ENCODE data around the gene CYP2C18. TPM values are rescaled to one million over a fixed set of nuclear protein-coding genes. Genes with fewer than 3 reads are reported as not detected.
"Not testable (repeated sequence)": the region's sequence is repeated elsewhere in the genome, so short reads cannot be mapped to it uniquely, and the experiment has no call there.

Gene CYP2C18
- total RNA-seq = not detected

DNA sequence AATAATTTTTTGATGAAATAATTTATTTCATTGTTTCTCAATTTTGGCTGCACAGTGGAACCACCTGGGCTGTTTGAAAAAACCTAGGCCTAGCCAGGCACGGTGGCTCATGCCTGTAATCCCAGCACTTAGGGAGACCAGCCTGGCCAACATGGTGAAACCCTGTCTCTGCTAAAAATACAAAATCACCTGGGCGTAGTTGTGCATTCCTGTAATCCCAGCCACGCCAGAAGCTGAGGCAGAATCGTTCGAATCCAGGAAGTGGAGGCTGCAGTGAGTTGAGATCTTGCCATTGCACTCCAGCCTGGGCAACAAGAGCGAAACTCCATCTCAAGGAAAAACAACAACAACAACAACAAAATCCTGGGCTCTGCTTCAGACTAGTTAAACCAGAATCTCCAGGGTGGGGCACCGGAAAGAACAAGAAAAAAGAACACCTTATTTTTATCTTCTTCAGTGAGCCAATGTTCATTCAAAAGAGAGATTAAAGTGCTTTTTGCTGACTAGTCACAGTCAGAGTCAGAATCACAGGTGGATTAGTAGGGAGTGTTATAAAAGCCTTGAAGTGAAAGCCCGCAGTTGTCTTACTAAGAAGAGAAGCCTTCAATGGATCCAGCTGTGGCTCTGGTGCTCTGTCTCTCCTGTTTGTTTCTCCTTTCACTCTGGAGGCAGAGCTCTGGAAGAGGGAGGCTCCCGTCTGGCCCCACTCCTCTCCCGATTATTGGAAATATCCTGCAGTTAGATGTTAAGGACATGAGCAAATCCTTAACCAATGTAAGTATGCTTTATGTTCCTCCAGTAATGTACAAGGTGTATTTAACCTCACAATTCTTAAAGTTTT lies at the start of gene CYP2C18:
TSS of gene CYP2C18 (plus strand) at position 516 of the 841 bp plus-strand sequence. CDS start at position 607, 91 bp downstream.
- no peak for DNase-seq
- Histone ChIP-seq H3K4me1 (no peaks in the 10 kb centered on the region), H3K36me3 (no peaks in the 10 kb centered on the region), H3K27me3 (no peaks in the 10 kb centered on the region), H3K9me3 (peaks cover 0 to 4% of the 10 kb centered on the region in 2 donors), H3K27ac (no peak within 1 kb of the TSS), H3K4me3 (no peak within 1 kb of the TSS)
- intact Hi-C loops (cut with DNase I; ENCODE audit: low total_unique reads) = no loop called here
- TF ChIP-seq POLR2A (IDR thresholded peaks at IDR 0.05) = no peak
- TF ChIP-seq CTCF (IDR thresholded peaks at IDR 0.05) = no peak

DNA sequence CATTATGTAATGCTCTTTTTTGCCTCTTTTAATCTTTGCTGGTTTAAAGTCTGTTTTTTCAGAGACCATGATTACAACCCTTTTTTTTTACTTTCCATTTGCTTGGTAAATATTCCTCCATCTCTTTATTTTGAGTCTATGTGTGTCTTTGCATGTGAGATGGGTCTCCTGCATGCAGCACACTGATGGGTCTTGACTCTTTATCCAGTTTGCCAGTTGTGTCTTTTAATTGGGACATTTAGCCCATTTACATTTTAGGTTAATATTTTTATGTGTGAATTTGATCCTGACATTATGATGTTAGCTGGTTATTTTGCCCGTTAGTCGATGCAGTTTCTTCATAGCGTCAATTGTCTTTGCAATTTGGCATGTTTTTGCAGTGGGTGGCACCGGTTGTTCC lies 45.4 kb upstream of the CYP2C18 start:
- intact Hi-C loops (cut with DNase I; ENCODE audit: low total_unique reads); H3K27me3 ChIP-seq; H3K4me3 ChIP-seq; H3K27ac ChIP-seq; H3K36me3 ChIP-seq; H3K9me3 ChIP-seq; H3K4me1 ChIP-seq; DNase-seq: not testable (repeated sequence)

GRCh38 chr10:94639902-94640301 lies 43.6 kb upstream of the CYP2C18 start:
- intact Hi-C loops (cut with DNase I; ENCODE audit: low total_unique reads) = no loop called here
- Histone ChIP-seq H3K36me3 (no peaks in the 10 kb centered on the region), H3K4me1 (no peaks in the 10 kb centered on the region), H3K27me3 (no peaks in the 10 kb centered on the region), H3K9me3 (no peaks in the 10 kb centered on the region), H3K27ac (no peak overlapping the region), H3K4me3 (no peak overlapping the region)
- TF ChIP-seq CTCF (IDR thresholded peaks at IDR 0.05) (no peak), POLR2A (IDR thresholded peaks at IDR 0.05) (no peak)
- no peak for DNase-seq

DNA sequence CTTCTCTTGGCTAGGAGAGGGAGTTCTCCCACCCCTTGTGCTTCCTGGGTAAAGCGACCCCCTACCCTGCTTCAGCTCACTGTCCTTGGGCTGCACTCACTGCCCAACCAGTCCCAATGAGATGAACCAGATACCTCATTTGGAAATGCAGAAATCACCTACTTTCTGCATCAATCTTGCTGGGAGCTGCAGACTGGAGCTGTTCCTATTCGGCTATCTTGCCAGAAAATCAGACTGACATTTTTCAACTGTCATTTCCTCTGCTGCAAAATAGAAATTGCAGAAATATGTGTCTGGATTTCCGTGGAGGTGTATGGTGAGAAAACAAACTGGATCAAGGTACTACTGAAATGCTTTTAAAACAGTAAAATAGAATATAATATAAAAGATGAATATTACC lies 43.0 kb upstream of the CYP2C18 start:
- intact Hi-C loops (cut with DNase I; ENCODE audit: low total_unique reads) = no loop called here
- no peak overlapping the region for H3K4me3 ChIP-seq
- H3K27ac ChIP-seq = no peak overlapping the region
- H3K9me3 ChIP-seq = no peaks in the 10 kb centered on the region
- H3K27me3 ChIP-seq = no peaks in the 10 kb centered on the region
- TF ChIP-seq CTCF (IDR thresholded peaks at IDR 0.05) = no peak
- no peak for TF ChIP-seq POLR2A (IDR thresholded peaks at IDR 0.05)
- H3K4me1 ChIP-seq = no peaks in the 10 kb centered on the region
- no peak for DNase-seq
- no peaks in the 10 kb centered on the region for H3K36me3 ChIP-seq

GRCh38 chr10:94641480-94641879 lies 42.0 kb upstream of the CYP2C18 start:
- Histone ChIP-seq H3K4me3 (no peak overlapping the region), H3K9me3 (no peaks in the 10 kb centered on the region), H3K4me1 (no peaks in the 10 kb centered on the region), H3K27ac (no peak overlapping the region), H3K36me3 (no peaks in the 10 kb centered on the region), H3K27me3 (no peaks in the 10 kb centered on the region)
- no peak for DNase-seq
- intact Hi-C loops (cut with DNase I; ENCODE audit: low total_unique reads) = no loop called here
- TF ChIP-seq POLR2A (IDR thresholded peaks at IDR 0.05) (no peak), CTCF (IDR thresholded peaks at IDR 0.05) (no peak)
